LNCaP clone FGC (cell line): Measurements from ENCODE around the gene ERCC6.

Source experiments
- DNase-seq: peaks from one replicate; pipeline ENCODE4 v3.0.0-alpha.2; 2011; ENCODE audit warnings: low read depth
- H3K4me3 ChIP-seq: 2 replicates; pipeline ENCODE4 v1.5.1; 2011; ENCODE audit warnings: mild to moderate bottlenecking, low read depth, low read length, control low read depth
- CTCF ChIP-seq: IDR thresholded peaks from 2 replicates; pipeline ENCODE4 v1.5.1; 2012; ENCODE audit warnings: mild to moderate bottlenecking; ENCODE audit not compliant: control insufficient read depth, insufficient read depth; ENCODE audit errors: extremely low read depth

ERCC6 gene

GRCh38 chr10:49488056-49488717 is 50.7 kb downstream of the ERCC6 start:
- no peak overlapping the region for H3K4me3 ChIP-seq
- DNase-seq, result no peak
- no peak for TF ChIP-seq CTCF

DNA sequence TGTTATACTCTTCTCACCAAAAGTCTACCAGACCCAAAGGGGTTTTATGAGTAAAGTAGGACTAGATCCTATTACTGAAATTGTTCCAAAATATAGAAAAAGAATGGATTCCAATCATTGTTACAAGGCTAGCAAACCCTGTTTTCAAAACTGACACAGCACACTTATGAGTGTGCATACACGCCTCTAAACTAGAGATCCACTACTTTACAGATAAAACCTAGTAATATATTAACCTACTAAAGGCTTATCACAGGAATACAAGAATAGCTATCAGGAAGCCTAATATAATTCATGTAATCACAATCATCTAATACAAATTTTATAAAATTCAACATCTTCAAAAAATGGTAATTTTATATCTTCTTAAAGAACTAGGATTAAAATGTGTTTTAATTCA is 52.2 kb downstream of the ERCC6 start:
- no peak for TF ChIP-seq CTCF
- DNase-seq, result no peak
- H3K4me3 ChIP-seq, result no peak overlapping the region

GRCh38 chr10:49486009-49486408 is 52.9 kb downstream of the ERCC6 start:
- DNase-seq, result no peak
- H3K4me3 ChIP-seq, result no peak overlapping the region
- TF ChIP-seq CTCF, result no peak

DNA sequence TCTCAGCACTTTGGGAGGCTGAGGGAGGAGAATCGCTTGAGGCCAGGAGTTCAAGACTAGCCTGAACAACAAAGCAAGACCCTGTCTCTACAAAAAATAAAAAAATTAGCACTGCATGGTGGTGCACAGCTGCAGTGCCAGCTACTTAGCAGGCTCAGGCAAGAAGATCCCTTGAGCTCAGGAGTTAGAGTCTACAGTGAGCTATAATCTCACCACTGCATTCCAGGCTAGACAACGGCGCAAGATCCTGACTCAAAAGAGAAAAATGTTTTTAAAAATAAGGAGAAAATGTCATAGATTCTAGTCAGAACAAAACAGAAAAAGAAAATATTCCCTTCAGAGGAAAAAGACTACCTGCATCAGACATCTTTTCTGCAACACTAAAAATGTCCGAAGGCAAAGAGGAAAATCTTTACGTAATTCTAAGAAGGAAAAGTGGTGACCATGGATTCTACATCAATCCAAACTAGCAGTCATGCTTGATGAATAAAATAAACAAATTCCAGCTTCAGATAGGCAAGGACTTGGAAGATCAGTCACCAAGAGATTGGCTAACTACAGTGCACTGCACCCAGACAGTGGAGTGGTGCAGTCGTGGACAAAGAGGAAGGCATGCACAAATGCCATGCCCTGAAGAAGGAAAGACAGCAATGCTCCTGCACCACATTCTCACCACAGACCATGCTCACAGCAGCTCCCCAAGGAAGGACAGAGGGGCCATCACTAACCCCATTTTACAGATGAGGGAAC is 54.3 kb downstream of the ERCC6 start:
- no peak overlapping the region for H3K4me3 ChIP-seq
- TF ChIP-seq CTCF, result no peak
- no peak for DNase-seq

DNA sequence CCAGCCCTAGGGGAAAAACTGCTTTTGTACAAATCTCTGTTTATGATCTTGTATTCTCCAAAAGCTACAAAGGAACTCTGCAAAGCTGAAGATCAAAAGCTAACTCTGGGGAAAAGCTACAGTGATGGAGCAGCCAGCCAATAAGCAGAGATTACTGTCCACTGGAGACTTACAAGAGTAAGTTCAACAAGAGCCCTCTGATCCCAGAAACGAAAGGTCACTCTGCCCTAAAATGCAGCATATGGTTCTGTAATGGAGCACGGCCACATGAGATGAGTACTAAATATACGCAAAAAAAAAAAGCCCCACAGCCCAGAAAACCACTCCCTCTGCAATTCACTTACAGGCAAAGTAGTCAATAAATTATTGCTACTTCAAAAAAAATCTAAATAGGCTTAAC is 60.1 kb downstream of the ERCC6 start:
- DNase-seq, result no peak
- no peak overlapping the region for H3K4me3 ChIP-seq
- no peak for TF ChIP-seq CTCF

GRCh38 chr10:49474901-49475300 is 64.0 kb downstream of the ERCC6 start:
- DNase-seq, result no peak
- no peak for TF ChIP-seq CTCF
- H3K4me3 ChIP-seq, result no peak overlapping the region

DNA sequence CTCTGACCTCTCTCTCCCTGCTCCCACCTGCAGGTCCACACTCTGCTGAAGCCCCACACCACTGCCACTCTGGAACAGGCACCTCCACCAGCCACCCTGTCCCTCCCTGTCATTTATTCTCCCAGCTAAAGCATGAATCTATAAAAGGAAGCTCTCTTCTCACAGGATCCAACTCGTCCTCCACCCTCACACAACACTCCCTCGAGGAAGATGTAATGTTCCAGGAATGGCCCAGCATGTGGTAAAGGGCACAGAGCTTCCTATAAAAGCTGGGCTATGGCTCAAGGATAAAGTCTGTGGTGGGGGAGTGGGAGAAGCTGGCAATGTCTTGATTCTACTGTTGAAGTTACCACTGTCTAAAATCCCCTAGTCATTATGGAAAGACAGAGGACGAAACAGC is 67.4 kb downstream of the ERCC6 start:
- H3K4me3 ChIP-seq, result no peak overlapping the region
- TF ChIP-seq CTCF, result no peak
- DNase-seq, result no peak
